Caco-2 (cell line): Measurements from ENCODE around the gene DYNC2H1. TPM values are rescaled to one million over a fixed set of nuclear protein-coding genes. Genes with fewer than 3 reads are reported as not detected.

ENCODE experiments used
- BruUV-seq: library from RNA; stranded (reverse); fragments of 400-500 nt; replicated peaks from 2 replicates; lab custom pipeline; 2021; lab: Mats Ljungman, UMichigan
- CTCF ChIA-PET: fragments of 300-600 bp; sonication (Branson Sonifier 250); formaldehyde crosslinking; loops from one replicate; lab custom pipeline; 2022; ENCODE audit warnings: antibody characterized with exemption; lab: Charles Lee
- POLR2A ChIA-PET: fragments of 300-600 bp; sonication (Branson Sonifier 250); formaldehyde crosslinking; loops from one replicate; lab custom pipeline; 2022; ENCODE audit warnings: antibody characterized with exemption; lab: Charles Lee
- DNase-seq, 2 experiments: peaks; one replicate each; pipeline versions ENCODE4 v3.0.0 to v3.0.0-alpha.2; 2020 to 2022
- H3K27me3 ChIP-seq: replicated peaks from 2 replicates; pipeline ENCODE4 v1.6.0; 2011; ENCODE audit warnings: low read length; ENCODE audit not compliant: control insufficient read depth, insufficient read depth
- H3K36me3 ChIP-seq: 2 replicates; pipeline ENCODE4 v1.5.1; 2011; ENCODE audit warnings: low read length; ENCODE audit not compliant: control insufficient read depth, insufficient read depth
- H3K4me1 ChIP-seq: fragments of 250-450 bp; sonication (Bioruptor Pico); 2 replicates; pipeline ENCODE4 v1.5.1; 2020; ENCODE audit warnings: mild to moderate bottlenecking
- H3K4me3 ChIP-seq: 2 replicates; pipeline ENCODE4 v1.5.1; 2011; ENCODE audit warnings: low read depth, mild to moderate bottlenecking, control low read depth, low read length
- H3K9me3 ChIP-seq: fragments of 250-450 bp; sonication (Bioruptor Pico); 2 replicates; pipeline ENCODE4 v1.5.1; 2020; ENCODE audit warnings: mild to moderate bottlenecking, moderate library complexity
- H3K27ac Mint-ChIP-seq: one replicate; pipeline ENCODE4 v1.8.0; 2022; ENCODE audit warnings: mixed read lengths; ENCODE audit not compliant: unreplicated experiment
- H3K27me3 Mint-ChIP-seq: one replicate; pipeline ENCODE4 v1.8.0; 2022; ENCODE audit warnings: mixed read lengths; ENCODE audit not compliant: insufficient read depth, unreplicated experiment
- H3K36me3 Mint-ChIP-seq: one replicate; pipeline ENCODE4 v1.8.0; 2022; ENCODE audit warnings: mild to moderate bottlenecking, mixed read lengths; ENCODE audit not compliant: insufficient read depth, unreplicated experiment
- H3K4me1 Mint-ChIP-seq: one replicate; pipeline ENCODE4 v1.8.0; 2022; ENCODE audit warnings: low read depth, mixed read lengths; ENCODE audit not compliant: unreplicated experiment
- H3K4me3 Mint-ChIP-seq: one replicate; pipeline ENCODE4 v1.8.0; 2022; ENCODE audit warnings: mild to moderate bottlenecking, moderate library complexity, mixed read lengths; ENCODE audit not compliant: unreplicated experiment
- H3K9me3 Mint-ChIP-seq: one replicate; pipeline ENCODE4 v1.8.0; 2022; ENCODE audit warnings: mixed read lengths; ENCODE audit not compliant: unreplicated experiment
- CTCF ChIP-seq, 2 experiments: fragments of 200-600 bp in 1 of 2; IDR thresholded peaks; 1 replicate in 1 of 2; 2 replicates in 1 of 2; pipeline versions ENCODE4 v1.5.1 to v1.8.0; 2011 to 2022; ENCODE audit warnings: antibody characterized with exemption in 1 of 2, control low read depth in 1 of 2, inconsistent platforms in 1 of 2, low read depth in 1 of 2, low read length in 1 of 2, mild to moderate bottlenecking in 1 of 2, moderate library complexity in 1 of 2; ENCODE audit not compliant: insufficient read depth in 1 of 2, severe bottlenecking in 1 of 2, unreplicated experiment in 1 of 2
- intact Hi-C: fragments of 100-400 bp; cut with micrococcal nuclease; formaldehyde crosslinking; loops from one replicate; pipeline ENCODE4 v1.10.0; 2022; ENCODE audit not compliant: unreplicated experiment
- total RNA-seq: library from RNA; stranded (reverse); gene quantifications from 2 replicates; pipeline ENCODE4 v1.2.3, GENCODE V29; 2022

Gene DYNC2H1
- total RNA-seq, 1 experiment from 2014 or later: 6.5 TPM

- no TSS peak for BruUV-seq
- Mint-ChIP-seq H3K4me3 (no peak overlapping the region), H3K27ac (no peak overlapping the region), H3K4me1 (peaks cover 9% of the 10 kb centered on the region), H3K9me3 (no peaks in the 10 kb centered on the region), H3K36me3 (no peaks in the 10 kb centered on the region), H3K27me3 (no peaks in the 10 kb centered on the region)
- no peak overlapping the region for H3K4me3 ChIP-seq
- no peaks in the 10 kb centered on the region for H3K27me3 ChIP-seq
- no peaks in the 10 kb centered on the region for H3K36me3 ChIP-seq
- H3K9me3 ChIP-seq: 0 out of 2 replicates have a peak, but pooled peaks cover 2% of the 10 kb centered on the region
- ChIA-PET POLR2A (no interaction called here), CTCF (no interaction called here)
- TF ChIP-seq CTCF (IDR thresholded peaks at IDR 0.05; ENCODE audit: insufficient read depth in 1 of 2, low read depth in 1 of 2, low read length in 1 of 2, severe bottlenecking in 1 of 2, unreplicated experiment in 1 of 2): no peak
- no peak for DNase-seq
- intact Hi-C loops: no loop called here
- no peaks in the 10 kb centered on the region for H3K4me1 ChIP-seq
Observed at GRCh38 chr11:103471546-103471945, 362.3 kb downstream of the DYNC2H1 start.

DNA sequence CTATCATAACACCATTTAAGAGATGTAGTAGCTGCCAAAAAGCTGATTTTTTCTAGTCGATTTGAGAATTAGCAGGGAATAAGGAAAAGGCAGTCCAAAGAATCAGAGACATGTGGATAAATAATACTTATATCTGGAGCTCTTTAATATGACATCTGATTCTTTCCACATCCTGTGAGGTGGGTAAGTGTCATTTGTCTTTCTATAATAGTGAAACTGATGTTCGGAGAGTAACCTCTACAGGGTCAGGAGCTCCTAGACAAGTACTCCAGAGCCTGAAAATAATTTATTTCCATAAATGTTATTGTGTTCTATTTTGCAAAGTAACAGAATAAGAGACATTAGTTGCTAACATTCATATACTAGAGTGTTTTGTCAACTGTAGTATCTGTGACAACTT, 367.6 kb downstream of the DYNC2H1 start:
- BruUV-seq: no TSS peak
- 0 out of 2 replicates have a peak, but pooled peaks cover 2% of the 10 kb centered on the region for H3K9me3 ChIP-seq
- Mint-ChIP-seq H3K4me1 (peaks cover 9% of the 10 kb centered on the region), H3K4me3 (no peak overlapping the region), H3K9me3 (no peaks in the 10 kb centered on the region), H3K27ac (no peak overlapping the region), H3K27me3 (no peaks in the 10 kb centered on the region), H3K36me3 (no peaks in the 10 kb centered on the region)
- no peaks in the 10 kb centered on the region for H3K36me3 ChIP-seq
- TF ChIP-seq CTCF (IDR thresholded peaks at IDR 0.05; ENCODE audit: insufficient read depth in 1 of 2, low read depth in 1 of 2, low read length in 1 of 2, severe bottlenecking in 1 of 2, unreplicated experiment in 1 of 2): no peak
- ChIA-PET CTCF (no interaction called here), POLR2A (no interaction called here)
- H3K4me3 ChIP-seq: no peak overlapping the region
- no peaks in the 10 kb centered on the region for H3K4me1 ChIP-seq
- no peaks in the 10 kb centered on the region for H3K27me3 ChIP-seq
- DNase-seq: no peak
- intact Hi-C loops: no loop called here

GRCh38 chr11:103480421-103480820, 371.2 kb downstream of the DYNC2H1 start:
- no peak overlapping the region for H3K4me3 ChIP-seq
- no peaks in the 10 kb centered on the region for H3K27me3 Mint-ChIP-seq
- POLR2A ChIA-PET: interaction anchor here (0.6 kb wide), 1 partner anchor 10 kb away, joined by 3 read pairs; no protein-coding TSS in a partner anchor
- no peaks in the 10 kb centered on the region for H3K27me3 ChIP-seq
- BruUV-seq: no TSS peak
- H3K9me3 Mint-ChIP-seq: no peaks in the 10 kb centered on the region
- H3K4me1 ChIP-seq: no peaks in the 10 kb centered on the region
- H3K4me3 Mint-ChIP-seq: no peak overlapping the region
- H3K27ac Mint-ChIP-seq: no peak overlapping the region
- 0 out of 2 replicates have a peak, but pooled peaks cover 2% of the 10 kb centered on the region for H3K9me3 ChIP-seq
- no peaks in the 10 kb centered on the region for H3K36me3 ChIP-seq
- no peak for DNase-seq
- intact Hi-C loops: no loop called here
- H3K4me1 Mint-ChIP-seq: peaks cover 6% of the 10 kb centered on the region
- TF ChIP-seq CTCF (IDR thresholded peaks at IDR 0.05; ENCODE audit: insufficient read depth in 1 of 2, low read depth in 1 of 2, low read length in 1 of 2, severe bottlenecking in 1 of 2, unreplicated experiment in 1 of 2): no peak
- no peaks in the 10 kb centered on the region for H3K36me3 Mint-ChIP-seq
- CTCF ChIA-PET: no interaction called here
